ENCODE measurements around the gene ZKSCAN4. TPM values are rescaled to one million over a fixed set of nuclear protein-coding genes. Genes with fewer than 3 reads are reported as not detected.
A peak's percentile ranks its signal among the peaks of the same experiment; 100 is the strongest.

ZKSCAN4 gene
- total and polyA plus RNA-seq, 2 donors (not counting 1 experiment from before 2014, with no cell fraction given) = 3.0 to 12.1 TPM

DNA sequence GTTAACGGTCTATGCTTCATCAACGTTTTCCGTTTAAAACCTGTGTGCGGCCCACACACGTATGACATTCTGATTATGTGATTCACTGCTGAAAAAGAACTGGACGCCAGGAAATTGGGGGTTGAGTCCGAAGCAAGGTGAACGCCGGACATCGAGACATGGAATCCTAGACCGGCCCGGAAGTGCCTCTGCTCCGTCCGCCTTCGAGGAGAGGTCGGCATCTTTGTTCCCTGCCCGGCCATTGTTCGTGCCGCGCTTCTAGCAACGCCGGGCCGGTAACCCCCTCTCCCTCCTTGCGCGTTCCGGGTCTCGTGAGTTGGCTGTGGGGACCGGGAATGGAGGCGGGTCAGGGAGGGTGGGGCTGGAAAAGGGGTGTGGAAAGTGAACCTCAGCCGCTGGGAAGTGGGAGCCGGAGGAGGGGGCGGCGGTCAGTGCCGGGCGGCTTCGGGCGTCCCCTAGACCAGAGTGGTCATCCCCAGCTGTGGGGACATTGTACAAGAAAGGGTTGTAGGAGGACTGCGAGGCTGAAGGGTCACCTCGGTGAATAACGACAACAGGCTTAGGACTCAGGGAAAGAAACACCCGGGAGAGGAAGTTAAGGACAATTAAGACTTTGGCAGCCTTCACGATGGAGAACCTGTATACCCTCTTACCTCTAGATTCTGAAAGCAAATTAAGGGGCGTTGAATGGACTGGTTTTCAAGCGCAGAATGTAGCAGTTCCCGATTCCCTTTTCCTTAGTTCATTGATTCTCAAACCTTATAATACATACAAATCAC, 26.8 kb downstream of the ZKSCAN4 start, which contains the start of gene ZSCAN9:
ZSCAN9 (plus strand) TSS at position 220 of the 779 bp plus-strand sequence. CDS start 1,810 bp downstream, outside the sequence.
- H4K20me1 ChIP-seq (ENCODE audit: control insufficient read depth, insufficient read depth, low read length, poor library complexity, severe bottlenecking) = no peaks in the 10 kb centered on the region
- ATAC-seq (ENCODE audit: low read depth) (peak; percentile 95), DNase-seq (peak; percentile 80)
- TF ChIP-seq, protein P1, sequence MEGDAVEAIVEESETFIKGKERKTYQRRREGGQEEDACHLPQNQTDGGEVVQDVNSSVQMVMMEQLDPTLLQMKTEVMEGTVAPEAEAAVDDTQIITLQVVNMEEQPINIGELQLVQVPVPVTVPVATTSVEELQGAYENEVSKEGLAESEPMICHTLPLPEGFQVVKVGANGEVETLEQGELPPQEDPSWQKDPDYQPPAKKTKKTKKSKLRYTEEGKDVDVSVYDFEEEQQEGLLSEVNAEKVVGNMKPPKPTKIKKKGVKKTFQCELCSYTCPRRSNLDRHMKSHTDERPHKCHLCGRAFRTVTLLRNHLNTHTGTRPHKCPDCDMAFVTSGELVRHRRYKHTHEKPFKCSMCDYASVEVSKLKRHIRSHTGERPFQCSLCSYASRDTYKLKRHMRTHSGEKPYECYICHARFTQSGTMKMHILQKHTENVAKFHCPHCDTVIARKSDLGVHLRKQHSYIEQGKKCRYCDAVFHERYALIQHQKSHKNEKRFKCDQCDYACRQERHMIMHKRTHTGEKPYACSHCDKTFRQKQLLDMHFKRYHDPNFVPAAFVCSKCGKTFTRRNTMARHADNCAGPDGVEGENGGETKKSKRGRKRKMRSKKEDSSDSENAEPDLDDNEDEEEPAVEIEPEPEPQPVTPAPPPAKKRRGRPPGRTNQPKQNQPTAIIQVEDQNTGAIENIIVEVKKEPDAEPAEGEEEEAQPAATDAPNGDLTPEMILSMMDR (IDR thresholded peaks at IDR 0.05) = no peak
- no peak for TF ChIP-seq EZH2 (IDR thresholded peaks at IDR 0.05; ENCODE audit: borderline replicate concordance, insufficient read depth, low read depth, low read length, poor library complexity, severe bottlenecking)
- H3K9ac ChIP-seq (ENCODE audit: low read length) = peak within 1 kb of the TSS; percentile 95
- peak within 1 kb of the TSS; percentile 77 to 90 (median 89) for H3K4me3 ChIP-seq (ENCODE audit: control extremely low read depth in 1 of 5, extremely low read depth in 1 of 5, insufficient read depth in 1 of 5, low read depth in 2 of 5, low read length in 4 of 5)
- Mint-ChIP-seq H3K9me3 (ENCODE audit: insufficient read depth) (no peaks in the 10 kb centered on the region), H3K27me3 (peaks cover 18% of the 10 kb centered on the region), H3K4me1 (peaks cover 22% of the 10 kb centered on the region), H3K27ac (peak within 1 kb of the TSS; percentile 89), H3K4me3 (peak within 1 kb of the TSS; percentile 98)
- H2AFZ ChIP-seq (ENCODE audit: insufficient read depth, low read depth, low read length, poor library complexity, severe bottlenecking) = peak within 1 kb of the TSS; percentile 99
- H3K9me3 ChIP-seq (ENCODE audit: control extremely low read depth in 1 of 3, control insufficient read depth in 2 of 3, insufficient read depth in 1 of 3, low read length in 2 of 3) = peaks cover 0 to 2% (median 0%) of the 10 kb centered on the region in 3 donors
- H3K4me1 ChIP-seq (ENCODE audit: control insufficient read depth in 2 of 2, insufficient read depth in 2 of 2, low read length in 2 of 2) = peaks cover 10 to 15% of the 10 kb centered on the region in 2 donors
- H3K27me3 ChIP-seq (replicated peaks in 1 of 4; ENCODE audit: control extremely low read depth in 1 of 4, control insufficient read depth in 3 of 4, insufficient read depth in 4 of 4, low read length in 3 of 4) = peaks cover 0 to 18% (median 7%) of the 10 kb centered on the region in 4 experiments
- CTCF ChIA-PET = interaction anchor here (0.9 kb wide), 1 partner anchor 27 kb away, joined by 3 read pairs; the partner anchor contains the start of gene ZKSCAN4
- intact Hi-C loops (cut with micrococcal nuclease) = loop anchor here (1.0 to 5.0 kb wide), 4 partner anchors 27 to 103 kb away; partner anchors contain the start of genes ZKSCAN4, ZKSCAN8, ZSCAN16 and ZSCAN26
- under 1% methylated on average over 35 of the region's 45 CpGs for WGBS (ENCODE audit: insufficient coverage)
- H3K36me3 ChIP-seq (replicated peaks in 1 of 2; ENCODE audit: control extremely low read depth in 1 of 2, control insufficient read depth in 1 of 2, extremely low read depth in 1 of 2, insufficient read depth in 2 of 2, low read length in 1 of 2) = peaks cover 3 to 17% of the 10 kb centered on the region in 2 experiments
- H3K4me2 ChIP-seq (replicated peaks; ENCODE audit: low read depth, low read length, poor library complexity, severe bottlenecking) = peak within 1 kb of the TSS; percentile 95
- H3K79me2 ChIP-seq (ENCODE audit: control insufficient read depth, insufficient read depth, low read length) = peaks cover 4% of the 10 kb centered on the region
- POLR2A ChIA-PET = no interaction called here
- peak within 1 kb of the TSS; percentile 25 to 75 for H3K27ac ChIP-seq (ENCODE audit: low read length in 2 of 2)
